Vagina (tissue), 2 donors: ENCODE measurements around the gene GPR137.

Experiments used
- CTCF ChIP-seq, 3 experiments: fragments of 450-650 bp in 2 of 3; fragments of 200-600 bp in 1 of 3; sonication (generic) in 1 of 3; IDR thresholded peaks; one replicate each; pipeline ENCODE4 v1.5.1; 2017 to 2019; ENCODE audit warnings: antibody characterized with exemption in 3 of 3, mild to moderate bottlenecking in 2 of 3, moderate library complexity in 2 of 3
- POLR2AphosphoS5 ChIP-seq, 2 donors: sonication (generic); formaldehyde crosslinking; IDR thresholded peaks; one replicate each; pipeline ENCODE4 v1.9.0; 2017; ENCODE audit warnings: antibody characterized with exemption in 2 of 2, mild to moderate bottlenecking in 2 of 2, low read depth in 1 of 2; ENCODE audit not compliant: insufficient read depth in 1 of 2

DNA sequence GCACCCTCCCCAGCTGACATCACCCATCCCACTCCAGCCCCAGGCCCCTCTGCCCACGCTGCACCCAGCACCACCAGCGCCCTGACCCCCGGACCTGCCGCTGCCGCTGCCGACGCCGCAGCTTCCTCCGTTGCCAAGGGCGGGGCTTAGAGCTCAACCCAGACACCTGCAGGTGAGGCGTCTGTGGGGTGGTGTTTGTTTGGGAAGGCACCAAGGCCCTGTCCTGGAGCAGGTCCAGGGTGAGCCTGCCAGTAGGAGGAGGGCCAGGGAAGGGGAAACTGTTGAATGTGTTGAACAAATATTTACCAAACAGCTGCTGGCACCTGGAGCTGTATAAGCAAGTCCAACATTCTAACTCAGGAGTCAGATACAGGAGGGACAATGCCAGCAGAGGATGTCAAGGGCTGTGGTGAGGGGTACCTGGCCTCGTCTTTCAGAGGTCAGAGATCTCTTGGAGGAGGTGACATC lies 48.1 kb upstream of the GPR137 start:
- TF ChIP-seq CTCF (IDR thresholded peaks at IDR 0.05) (no peak), POLR2AphosphoS5 (IDR thresholded peaks at IDR 0.05; ENCODE audit: insufficient read depth in 1 of 2, low read depth in 1 of 2) (no peak)
